Subcutaneous abdominal adipose tissue (tissue), 5 donors: ENCODE measurements around the gene LRRC3C.
"Not testable (repeated sequence)": the region's sequence is repeated elsewhere in the genome, so short reads cannot be mapped to it uniquely, and the experiment has no call there.

ENCODE experiments used
- H3K27ac ChIP-seq: one replicate; pipeline ENCODE4 v1.7.0; 2013; ENCODE audit warnings: low read depth, mild to moderate bottlenecking, inconsistent platforms, low read length, moderate library complexity
- H3K27me3 ChIP-seq, 5 donors: one replicate each; pipeline ENCODE4 v1.7.0; 2013; ENCODE audit warnings: low read length in 5 of 5, inconsistent platforms in 1 of 5; ENCODE audit not compliant: control insufficient read depth in 5 of 5, insufficient read depth in 4 of 5
- H3K36me3 ChIP-seq, 5 donors: one replicate each; pipeline ENCODE4 v1.7.0; 2013; ENCODE audit warnings: low read length in 5 of 5; ENCODE audit not compliant: control insufficient read depth in 5 of 5, insufficient read depth in 5 of 5
- H3K4me1 ChIP-seq, 5 donors: one replicate each; pipeline ENCODE4 v1.7.0; 2013; ENCODE audit warnings: low read length in 5 of 5, mild to moderate bottlenecking in 3 of 5, moderate library complexity in 1 of 5; ENCODE audit not compliant: control insufficient read depth in 5 of 5, insufficient read depth in 5 of 5
- H3K4me3 ChIP-seq, 5 donors: one replicate each; pipeline ENCODE4 v1.7.0; 2013; ENCODE audit warnings: low read length in 5 of 5, low read depth in 1 of 5
- H3K9ac ChIP-seq, 5 donors: one replicate each; pipeline ENCODE4 v1.7.0; 2013; ENCODE audit warnings: low read length in 5 of 5, mild to moderate bottlenecking in 4 of 5, moderate library complexity in 3 of 5
- H3K9me3 ChIP-seq, 5 donors: one replicate each; pipeline ENCODE4 v1.7.0; 2013; ENCODE audit warnings: low read length in 5 of 5; ENCODE audit not compliant: control insufficient read depth in 5 of 5
- donor health status: healthy.
- donor health status: healthy.
- donor health status: healthy.
- donor health status: healthy.
- donor health status: healthy.

LRRC3C gene, protein sequence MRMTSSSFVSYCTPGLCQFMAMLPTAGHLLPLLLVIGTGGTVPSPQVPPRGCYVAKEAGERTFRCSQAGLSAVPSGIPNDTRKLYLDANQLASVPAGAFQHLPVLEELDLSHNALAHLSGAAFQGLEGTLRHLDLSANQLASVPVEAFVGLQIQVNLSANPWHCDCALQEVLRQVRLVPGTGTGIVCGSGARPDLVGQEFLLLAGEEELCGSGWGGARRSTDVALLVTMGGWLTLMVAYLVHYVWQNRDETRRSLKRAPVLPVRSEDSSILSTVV

DNA sequence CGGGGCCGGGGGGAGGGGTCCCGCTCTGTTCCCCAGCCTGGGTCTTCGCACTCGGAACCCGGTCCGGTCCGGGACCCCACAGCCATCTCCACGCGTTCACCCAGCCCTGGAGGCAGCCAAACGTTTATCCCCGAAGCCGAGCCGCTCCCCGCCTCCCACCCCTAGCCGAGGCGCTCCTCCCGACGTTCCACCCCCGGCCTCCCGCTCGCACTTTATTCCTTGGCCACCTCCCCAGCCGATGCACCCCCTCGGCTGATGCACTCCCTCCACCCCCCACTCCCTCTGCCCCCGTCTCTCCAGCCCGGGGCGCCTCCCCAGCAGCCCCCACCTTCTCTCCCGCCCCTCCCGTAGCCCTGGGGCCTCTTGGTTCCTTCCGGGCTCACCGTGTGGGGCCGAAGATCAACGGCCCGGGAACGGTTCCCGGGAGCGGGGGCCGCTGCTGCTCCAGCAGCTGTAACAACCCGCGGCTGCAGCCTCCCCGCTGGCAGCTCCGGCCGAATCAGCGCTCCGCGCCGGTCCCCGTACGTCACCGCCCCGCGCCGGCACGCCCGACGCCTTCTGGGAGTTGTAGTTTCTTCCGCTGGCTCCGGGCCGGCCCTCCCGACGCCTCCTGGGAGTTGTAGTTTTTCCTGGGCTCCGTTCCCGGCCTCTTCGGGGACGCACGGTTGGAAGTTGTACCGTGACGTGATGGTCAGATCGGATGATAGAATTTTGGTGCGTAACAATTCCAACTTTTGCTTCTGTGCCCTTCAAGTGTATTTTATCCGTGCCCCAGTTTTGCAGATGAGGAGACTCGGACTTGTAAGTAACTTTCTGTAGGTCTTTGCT is at the start of gene LRRC3C, which contains the start of gene ORMDL3:
TSS of gene LRRC3C (plus strand) at position 632 of the 828 bp plus-strand sequence. CDS start 13,792 bp downstream, outside the sequence.
TSS of gene ORMDL3 (minus strand) at position 501 of the 828 bp plus-strand sequence. CDS start 3,398 bp downstream, outside the sequence.
- Histone ChIP-seq H3K4me3 (peak within 1 kb of the TSS; percentile 80 to 90 (median 82)), H3K27me3 (no peaks in the 10 kb centered on the region), H3K9ac (peak within 1 kb of the TSS; percentile 88 to 94 (median 90)), H3K27ac (peak within 1 kb of the TSS; percentile 97), H3K36me3 (peaks cover 0 to 18% (median 18%) of the 10 kb centered on the region in 5 donors), H3K9me3 (no peaks in the 10 kb centered on the region), H3K4me1 (peaks cover 18 to 67% (median 63%) of the 10 kb centered on the region in 5 donors)

DNA sequence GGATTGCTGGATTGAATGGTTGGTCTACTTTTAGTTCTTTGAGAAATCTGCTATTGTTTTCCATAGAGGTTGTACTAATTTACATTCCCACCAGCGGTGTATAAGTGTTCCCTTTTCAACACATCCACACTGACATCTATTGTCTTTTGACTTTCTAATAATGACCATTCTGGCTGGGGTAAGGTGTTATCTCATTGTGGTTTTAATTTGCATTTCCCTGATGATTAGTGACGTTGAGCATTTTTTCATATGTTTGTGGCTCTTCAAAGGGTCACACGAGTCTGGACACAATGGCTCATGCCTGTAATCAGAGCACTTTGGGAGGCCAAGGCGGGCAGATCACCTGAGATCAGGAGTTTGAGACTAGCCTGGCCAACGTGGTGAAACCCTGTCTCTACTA is 41.4 kb upstream of the LRRC3C start:
- H3K36me3 ChIP-seq, H3K9me3 ChIP-seq, H3K4me3 ChIP-seq, H3K4me1 ChIP-seq, H3K9ac ChIP-seq, H3K27ac ChIP-seq, H3K27me3 ChIP-seq: not testable (repeated sequence)

DNA sequence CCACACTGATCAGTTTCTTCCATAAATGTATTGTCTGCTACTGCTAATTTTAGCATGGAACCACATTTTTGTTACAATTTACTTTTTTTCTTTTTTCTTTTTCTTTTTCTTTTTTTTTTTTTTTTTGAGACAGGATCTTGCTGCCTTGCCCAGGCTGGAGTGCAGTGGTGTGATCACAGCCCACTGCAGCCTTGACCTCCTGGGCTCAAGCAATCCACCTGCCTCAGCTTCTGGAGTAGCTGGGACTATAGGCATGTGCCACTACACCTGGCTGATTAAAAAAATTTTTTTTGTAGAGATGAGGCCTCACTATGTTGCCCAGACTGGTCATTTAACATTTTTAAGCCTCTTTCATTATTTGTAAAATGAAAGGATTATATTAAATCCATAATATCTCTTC is 40.5 kb upstream of the LRRC3C start:
- peaks cover 0 to 4% (median 2%) of the 10 kb centered on the region in 5 donors for H3K9me3 ChIP-seq
- H3K27ac ChIP-seq = no peak overlapping the region
- H3K4me1 ChIP-seq = no peaks in the 10 kb centered on the region
- peaks cover 0 to 9% (median 0%) of the 10 kb centered on the region in 5 donors for H3K27me3 ChIP-seq
- no peak overlapping the region for H3K4me3 ChIP-seq
- H3K9ac ChIP-seq = no peak overlapping the region
- H3K36me3 ChIP-seq = no peaks in the 10 kb centered on the region

DNA sequence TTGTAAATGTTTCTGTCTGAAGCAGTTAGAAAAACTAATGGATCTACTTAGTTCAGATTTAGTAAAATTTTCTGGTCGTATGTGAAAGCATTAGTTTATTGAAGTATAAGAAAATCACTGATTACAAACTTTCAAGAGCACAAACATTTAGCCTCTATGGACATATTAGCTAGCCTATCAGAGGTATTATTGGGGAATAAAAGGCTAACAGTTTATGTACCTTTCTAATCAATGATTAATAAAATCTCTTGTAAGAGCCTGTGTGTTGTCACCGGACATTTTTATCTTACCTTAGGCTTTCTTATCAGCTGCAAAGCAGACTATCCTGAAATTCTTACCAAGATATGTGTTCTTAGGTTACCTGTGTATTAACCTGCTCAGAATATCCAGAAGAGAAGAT is 38.3 kb upstream of the LRRC3C start:
- peaks cover 0 to 4% (median 2%) of the 10 kb centered on the region in 5 donors for H3K9me3 ChIP-seq
- H3K9ac ChIP-seq = no peak overlapping the region
- no peak overlapping the region for H3K4me3 ChIP-seq
- no peak overlapping the region for H3K27ac ChIP-seq
- H3K4me1 ChIP-seq = no peaks in the 10 kb centered on the region
- H3K36me3 ChIP-seq = no peaks in the 10 kb centered on the region
- peaks cover 0 to 9% (median 0%) of the 10 kb centered on the region in 5 donors for H3K27me3 ChIP-seq

DNA sequence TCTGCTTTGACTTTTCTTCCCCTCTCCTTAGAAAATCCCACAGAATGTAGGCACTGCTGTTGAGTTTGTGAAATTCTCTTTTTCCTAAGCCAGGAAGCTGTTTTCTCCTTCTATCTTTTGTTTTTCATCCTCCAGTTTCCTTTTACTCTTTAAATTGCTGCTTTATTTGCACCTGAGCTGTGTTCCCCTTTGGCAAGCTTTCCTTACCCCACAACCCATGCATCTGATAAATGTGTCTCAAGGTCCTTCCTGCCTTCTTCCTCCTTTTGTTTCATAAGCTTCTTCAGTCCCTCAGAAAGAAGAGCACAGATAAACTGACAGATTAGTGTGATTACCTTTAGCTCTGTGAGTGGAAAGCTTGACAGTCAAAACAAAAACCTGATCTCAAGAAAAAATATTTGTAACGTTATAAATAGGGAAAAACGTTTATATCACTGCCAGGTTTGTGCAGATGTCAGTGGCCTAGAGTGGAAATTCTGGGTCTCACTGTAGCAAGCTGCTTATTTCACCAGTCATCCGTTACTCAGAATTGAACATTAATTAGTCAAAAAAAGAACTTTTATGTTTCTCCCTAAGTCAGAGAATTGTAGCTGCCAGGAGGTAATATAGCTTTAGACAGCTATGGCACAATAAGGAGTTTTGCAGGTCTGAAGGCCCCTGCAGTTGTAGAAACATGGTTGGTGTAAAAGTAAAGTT is 32.7 kb upstream of the LRRC3C start:
- Histone ChIP-seq H3K4me1 (peaks cover 0 to 6% (median 0%) of the 10 kb centered on the region in 5 donors), H3K36me3 (no peaks in the 10 kb centered on the region), H3K9me3 (peaks cover 0 to 4% (median 2%) of the 10 kb centered on the region in 5 donors), H3K27me3 (peaks cover 0 to 7% (median 0%) of the 10 kb centered on the region in 5 donors), H3K4me3 (no peak overlapping the region), H3K9ac (no peak overlapping the region), H3K27ac (no peak overlapping the region)

DNA sequence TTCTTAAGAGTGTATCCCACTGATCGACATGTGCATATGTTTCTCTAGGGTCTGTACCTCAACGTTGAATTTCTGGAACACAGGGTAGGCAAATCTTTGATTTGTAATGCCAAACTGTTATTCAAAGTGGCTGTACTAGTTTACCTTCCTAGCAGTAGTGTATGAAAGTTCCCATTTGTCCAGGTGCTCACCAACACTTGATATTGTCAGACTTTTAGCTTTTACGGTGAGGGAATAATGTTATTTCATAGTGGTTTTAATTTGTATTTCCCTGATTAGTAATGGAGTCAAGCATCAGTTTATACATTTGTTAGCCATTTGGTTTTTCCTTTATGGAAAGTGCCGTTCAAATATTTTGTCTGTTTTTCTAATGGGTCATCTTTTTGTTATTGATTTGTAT is 29.4 kb upstream of the LRRC3C start:
- H3K27me3 ChIP-seq = no peaks in the 10 kb centered on the region
- H3K36me3 ChIP-seq = no peaks in the 10 kb centered on the region
- peaks cover 0 to 9% (median 0%) of the 10 kb centered on the region in 5 donors for H3K4me1 ChIP-seq
- no peak overlapping the region for H3K27ac ChIP-seq
- H3K9ac ChIP-seq = no peak overlapping the region
- no peak overlapping the region for H3K4me3 ChIP-seq
- H3K9me3 ChIP-seq = no peaks in the 10 kb centered on the region

DNA sequence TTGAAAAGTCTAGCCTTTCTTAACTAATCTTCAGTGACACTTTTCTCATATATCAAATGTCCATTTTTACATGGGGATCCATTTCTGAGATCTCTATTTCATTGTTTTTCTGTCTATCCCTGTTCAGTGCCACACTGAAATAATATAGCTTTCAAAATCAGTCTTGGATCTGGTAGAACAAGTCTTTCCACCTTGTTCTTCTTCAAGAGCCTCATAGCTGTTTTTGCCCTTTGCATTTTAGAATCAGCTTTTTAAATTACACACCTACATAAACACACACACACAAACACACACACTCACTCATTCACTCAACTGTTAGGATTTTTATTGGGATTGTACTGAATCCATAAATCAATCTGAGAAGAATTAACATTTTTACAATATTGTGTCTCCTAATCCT is 28.3 kb upstream of the LRRC3C start:
- peaks cover 0 to 4% (median 0%) of the 10 kb centered on the region in 5 donors for H3K36me3 ChIP-seq
- no peak overlapping the region for H3K27ac ChIP-seq
- H3K9me3 ChIP-seq = no peaks in the 10 kb centered on the region
- H3K27me3 ChIP-seq = no peaks in the 10 kb centered on the region
- H3K9ac ChIP-seq = no peak overlapping the region
- no peak overlapping the region for H3K4me3 ChIP-seq
- peaks cover 2 to 18% (median 6%) of the 10 kb centered on the region in 5 donors for H3K4me1 ChIP-seq

DNA sequence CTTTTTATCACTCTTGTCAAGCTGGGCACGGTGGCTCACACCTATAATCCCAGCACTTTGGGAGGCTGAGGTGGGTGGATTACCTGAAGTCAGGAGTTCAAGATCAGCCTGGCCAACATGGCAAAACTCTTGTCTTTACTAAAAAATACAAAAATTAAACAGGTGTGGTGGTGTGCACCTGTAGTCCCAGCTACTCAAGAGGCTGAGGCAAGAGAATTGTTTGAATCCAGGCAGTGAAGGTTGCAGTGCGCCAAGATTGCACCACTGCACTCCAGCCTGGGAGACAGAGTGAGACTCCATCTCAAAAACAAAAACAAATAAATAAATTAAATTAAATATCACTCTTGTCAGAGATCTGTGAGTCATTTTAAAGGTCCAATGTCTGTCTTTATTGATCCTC is 25.5 kb upstream of the LRRC3C start:
- not testable (repeated sequence) for H3K27ac ChIP-seq, H3K9ac ChIP-seq, H3K4me3 ChIP-seq, H3K9me3 ChIP-seq, H3K27me3 ChIP-seq
- Histone ChIP-seq H3K36me3 (peaks cover 0 to 27% (median 20%) of the 10 kb centered on the region in 5 donors), H3K4me1 (peaks cover 0 to 12% (median 5%) of the 10 kb centered on the region in 5 donors)

DNA sequence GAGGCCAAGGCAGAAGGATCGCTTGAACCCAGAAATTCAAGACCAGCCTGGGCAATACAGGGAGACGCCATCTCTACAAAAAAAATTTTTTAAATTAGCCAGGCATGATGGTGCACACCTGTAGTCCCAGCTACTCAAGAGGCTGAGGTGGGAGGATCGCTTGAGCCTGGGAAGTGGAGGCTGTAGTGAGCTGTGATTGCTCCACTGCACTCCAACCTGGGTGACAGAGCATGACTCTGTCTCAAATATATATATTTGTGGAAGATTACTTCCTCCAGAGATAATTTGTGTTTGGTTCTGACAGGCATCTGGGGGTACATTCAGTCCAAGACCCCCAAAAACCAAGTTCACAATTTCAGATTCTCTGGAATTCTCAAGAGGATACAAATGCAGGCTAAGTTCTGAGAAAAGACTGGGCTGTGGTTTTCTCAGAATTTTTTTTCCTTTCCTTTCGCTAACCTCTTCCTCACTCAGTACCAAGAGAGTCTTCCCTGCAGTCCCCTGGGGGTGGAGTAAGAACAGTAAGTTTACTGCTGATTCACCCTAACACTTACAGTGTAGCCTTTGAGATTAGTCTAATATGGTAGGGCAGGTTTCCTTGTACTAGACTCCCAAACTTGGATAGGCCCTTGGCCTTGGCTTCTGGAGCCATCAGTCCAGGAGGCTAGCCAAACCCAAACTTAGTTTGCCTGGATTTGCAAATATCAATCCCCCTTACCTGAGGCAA is 24.2 kb upstream of the LRRC3C start:
- H3K4me3 ChIP-seq = no peak overlapping the region
- H3K4me1 ChIP-seq = peaks cover 0 to 12% (median 5%) of the 10 kb centered on the region in 5 donors
- H3K27ac ChIP-seq = no peak overlapping the region
- peaks cover 0 to 31% (median 22%) of the 10 kb centered on the region in 5 donors for H3K36me3 ChIP-seq
- H3K27me3 ChIP-seq = no peaks in the 10 kb centered on the region
- H3K9me3 ChIP-seq = no peaks in the 10 kb centered on the region
- H3K9ac ChIP-seq = no peak overlapping the region
